OCI-LY7 (cell line): ENCODE data around the gene RNF13. TPM values are rescaled to one million over a fixed set of nuclear protein-coding genes. Genes with fewer than 3 reads are reported as not detected.

Source experiments
- BruUV-seq: library from RNA; stranded (reverse); fragments of 400-500 nt; replicated peaks from 2 replicates; lab custom pipeline; 2021; lab: Mats Ljungman, UMichigan
- CTCF ChIA-PET: fragments of 300-600 bp; sonication (Branson Sonifier 250); formaldehyde crosslinking; loops from one replicate; lab custom pipeline; 2022; ENCODE audit warnings: antibody characterized with exemption; ENCODE audit not compliant: unreplicated experiment; lab: Charles Lee
- POLR2A ChIA-PET: fragments of 300-600 bp; sonication (Branson Sonifier 250); formaldehyde crosslinking; loops from one replicate; lab custom pipeline; 2022; ENCODE audit warnings: antibody characterized with exemption; lab: Charles Lee
- DNase-seq: peaks from one replicate; pipeline ENCODE4 v3.0.0-alpha.2; 2015; ENCODE audit warnings: low spot score
- H2AFZ ChIP-seq: fragments of 200-600 bp; sonication (generic), shearing (Covaris generic); 2 replicates; pipeline ENCODE4 v1.6.1; 2014; ENCODE audit warnings: mild to moderate bottlenecking, antibody characterized with exemption, low read length, moderate library complexity
- H3K27ac ChIP-seq: fragments of 200-600 bp; sonication (generic); 2 replicates; pipeline ENCODE4 v1.5.1; 2014; ENCODE audit warnings: mixed run types, low read depth, mild to moderate bottlenecking, moderate library complexity, low read length, inconsistent platforms; ENCODE audit not compliant: poor library complexity, severe bottlenecking
- H3K36me3 ChIP-seq: fragments of 200-600 bp; sonication (generic); 2 replicates; pipeline ENCODE4 v1.6.1; 2014; ENCODE audit warnings: mild to moderate bottlenecking, antibody characterized with exemption, low read length, moderate library complexity, mixed read lengths; ENCODE audit not compliant: insufficient read depth
- H3K4me1 ChIP-seq: fragments of 200-600 bp; sonication (generic); 2 replicates; pipeline ENCODE4 v1.5.1; 2014; ENCODE audit warnings: mild to moderate bottlenecking, low read length; ENCODE audit not compliant: insufficient read depth, poor library complexity, severe bottlenecking
- H3K4me2 ChIP-seq: fragments of 200-600 bp; sonication (generic); 2 replicates; pipeline ENCODE4 v1.6.1; 2014; ENCODE audit warnings: mild to moderate bottlenecking, low read length
- H3K4me3 ChIP-seq: fragments of 200-600 bp; sonication (generic); 2 replicates; pipeline ENCODE4 v1.5.1; 2014; ENCODE audit warnings: mild to moderate bottlenecking, low read depth, low read length; ENCODE audit not compliant: poor library complexity, severe bottlenecking
- H3K79me2 ChIP-seq: fragments of 200-600 bp; sonication (generic); 2 replicates; pipeline ENCODE4 v1.6.1; 2016; ENCODE audit warnings: low read depth, mild to moderate bottlenecking, low read length, moderate library complexity, mixed read lengths; ENCODE audit not compliant: insufficient read depth
- H3K9me2 ChIP-seq: fragments of 200-600 bp; sonication (generic); 2 replicates; pipeline ENCODE4 v1.6.1; 2016; ENCODE audit warnings: mild to moderate bottlenecking, low read length, mixed read lengths; ENCODE audit not compliant: insufficient read depth
- H3K9me3 ChIP-seq: fragments of 200-600 bp; sonication (generic); 2 replicates; pipeline ENCODE4 v1.6.1; 2014; ENCODE audit warnings: mild to moderate bottlenecking, mixed run types, low read length, mixed read lengths
- H4K20me1 ChIP-seq: fragments of 200-600 bp; sonication (generic); 2 replicates; pipeline ENCODE4 v1.6.1; 2014; ENCODE audit warnings: mild to moderate bottlenecking, antibody characterized with exemption, low read length, moderate library complexity, mixed read lengths; ENCODE audit not compliant: insufficient read depth
- EZH2phosphoT487 ChIP-seq: fragments of 200-600 bp; sonication (generic); IDR thresholded peaks from 2 replicates; pipeline ENCODE4 v1.6.1; 2018; ENCODE audit warnings: low read depth, borderline replicate concordance, mild to moderate bottlenecking, mixed run types, antibody characterized with exemption, low read length, moderate library complexity, mixed read lengths
- intact Hi-C: fragments of 100-400 bp; cut with micrococcal nuclease; formaldehyde crosslinking; loops from one replicate; pipeline ENCODE4 v1.10.0; 2022; ENCODE audit not compliant: unreplicated experiment
- total RNA-seq, 2 experiments: library from RNA; depleted of rRNA in 1 of 2; stranded (reverse); fragments of >200 nt in 1 of 2; shearing (Covaris generic) in 1 of 2; gene quantifications; 2 replicates each; pipeline ENCODE4 v1.2.3, GENCODE V29; 2014 to 2022
- TF ChIP-seq, protein P1 (sequence below): fragments of 200-600 bp; sonication (generic); conservative IDR thresholded peaks from 2 replicates; pipeline ENCODE4 v1.5.1; 2014; ENCODE audit warnings: mild to moderate bottlenecking, antibody characterized with exemption, low read length, moderate library complexity, mixed read lengths

RNF13 gene
- total RNA-seq, 2 experiments from 2014 or later = 26.2 to 37.3 TPM

GRCh38 chr3:149800693-149801092 is 12.3 kb upstream of the RNF13 start:
- Histone ChIP-seq H3K4me3 (no peak overlapping the region), H3K9me3 (no peaks in the 10 kb centered on the region), H3K79me2 (no peaks in the 10 kb centered on the region), H3K4me1 (no peaks in the 10 kb centered on the region), H3K36me3 (no peaks in the 10 kb centered on the region), H3K27ac (no peak overlapping the region), H3K9me2 (no peaks in the 10 kb centered on the region), H2AFZ (no peak overlapping the region), H4K20me1 (no peaks in the 10 kb centered on the region), H3K4me2 (no peak overlapping the region)
- POLR2A ChIA-PET = interaction anchor here (0.7 kb wide), 1 partner anchor 19 kb away, joined by 3 read pairs; no protein-coding TSS in a partner anchor
- BruUV-seq = no TSS peak
- intact Hi-C loops = no loop called here
- no peak for DNase-seq
- TF ChIP-seq EZH2phosphoT487 = no peak
- TF ChIP-seq, protein P1, sequence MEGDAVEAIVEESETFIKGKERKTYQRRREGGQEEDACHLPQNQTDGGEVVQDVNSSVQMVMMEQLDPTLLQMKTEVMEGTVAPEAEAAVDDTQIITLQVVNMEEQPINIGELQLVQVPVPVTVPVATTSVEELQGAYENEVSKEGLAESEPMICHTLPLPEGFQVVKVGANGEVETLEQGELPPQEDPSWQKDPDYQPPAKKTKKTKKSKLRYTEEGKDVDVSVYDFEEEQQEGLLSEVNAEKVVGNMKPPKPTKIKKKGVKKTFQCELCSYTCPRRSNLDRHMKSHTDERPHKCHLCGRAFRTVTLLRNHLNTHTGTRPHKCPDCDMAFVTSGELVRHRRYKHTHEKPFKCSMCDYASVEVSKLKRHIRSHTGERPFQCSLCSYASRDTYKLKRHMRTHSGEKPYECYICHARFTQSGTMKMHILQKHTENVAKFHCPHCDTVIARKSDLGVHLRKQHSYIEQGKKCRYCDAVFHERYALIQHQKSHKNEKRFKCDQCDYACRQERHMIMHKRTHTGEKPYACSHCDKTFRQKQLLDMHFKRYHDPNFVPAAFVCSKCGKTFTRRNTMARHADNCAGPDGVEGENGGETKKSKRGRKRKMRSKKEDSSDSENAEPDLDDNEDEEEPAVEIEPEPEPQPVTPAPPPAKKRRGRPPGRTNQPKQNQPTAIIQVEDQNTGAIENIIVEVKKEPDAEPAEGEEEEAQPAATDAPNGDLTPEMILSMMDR = no peak
- CTCF ChIA-PET = no interaction called here

DNA sequence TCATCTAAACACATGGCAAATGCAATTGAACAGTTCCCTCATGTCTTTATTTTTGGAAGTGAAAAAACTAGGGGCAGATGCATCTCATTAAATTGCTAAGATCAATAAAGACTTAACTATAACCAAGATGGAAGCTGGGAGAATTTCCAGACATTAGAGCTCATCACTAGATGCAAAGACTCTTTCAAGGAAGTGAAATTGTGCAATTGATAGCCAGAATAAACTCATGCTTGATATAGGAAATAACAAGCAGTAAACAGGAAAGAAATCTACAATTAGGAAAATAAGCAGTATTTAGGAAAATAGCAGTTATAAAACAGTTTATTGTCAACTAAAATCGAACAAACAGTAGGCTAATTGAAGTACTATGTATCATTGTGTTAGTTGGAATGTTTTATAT is 11.8 kb upstream of the RNF13 start:
- Histone ChIP-seq H4K20me1 (no peaks in the 10 kb centered on the region), H3K4me3 (no peak overlapping the region), H3K4me2 (no peak overlapping the region), H3K9me3 (no peaks in the 10 kb centered on the region), H3K36me3 (no peaks in the 10 kb centered on the region), H2AFZ (no peak overlapping the region), H3K9me2 (no peaks in the 10 kb centered on the region), H3K27ac (no peak overlapping the region), H3K4me1 (no peaks in the 10 kb centered on the region), H3K79me2 (no peaks in the 10 kb centered on the region)
- DNase-seq = no peak
- ChIA-PET POLR2A (interaction anchor here (0.7 kb wide), 2 partner anchors 18 to 19 kb away, joined by 3 read pairs; no protein-coding TSS in a partner anchor), CTCF (no interaction called here)
- intact Hi-C loops = no loop called here
- TF ChIP-seq, protein P1 = no peak
- TF ChIP-seq EZH2phosphoT487 = no peak
- BruUV-seq = no TSS peak

DNA sequence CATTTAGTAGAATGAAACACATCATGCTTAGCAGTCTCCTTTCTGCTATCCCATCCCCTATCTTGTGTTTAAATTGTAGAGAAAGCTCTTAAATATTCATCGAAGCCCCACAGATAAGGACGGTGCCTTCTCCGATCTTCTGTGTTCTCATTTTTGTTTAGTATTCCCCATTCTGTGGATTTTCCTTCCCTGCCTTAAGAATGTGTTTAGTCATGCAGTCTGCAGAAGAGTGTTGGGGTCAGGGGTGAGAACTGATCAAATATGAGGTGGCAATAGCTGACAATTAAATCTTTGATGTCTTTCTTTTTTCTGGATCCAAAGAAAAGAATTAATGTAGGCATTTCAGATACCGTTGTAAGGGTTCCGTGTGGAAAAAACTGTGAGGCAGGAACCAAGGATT is 11.4 kb upstream of the RNF13 start:
- CTCF ChIA-PET = no interaction called here
- Histone ChIP-seq H3K79me2 (no peaks in the 10 kb centered on the region), H3K4me2 (no peak overlapping the region), H3K4me1 (no peaks in the 10 kb centered on the region), H3K27ac (no peak overlapping the region), H3K9me3 (no peaks in the 10 kb centered on the region), H4K20me1 (no peaks in the 10 kb centered on the region), H3K4me3 (no peak overlapping the region), H3K36me3 (no peaks in the 10 kb centered on the region), H3K9me2 (no peaks in the 10 kb centered on the region), H2AFZ (no peak overlapping the region)
- no peak for DNase-seq
- POLR2A ChIA-PET = interaction anchor here (0.7 kb wide), 1 partner anchor 19 kb away, joined by 3 read pairs; no protein-coding TSS in a partner anchor
- intact Hi-C loops = no loop called here
- no peak for TF ChIP-seq EZH2phosphoT487
- TF ChIP-seq, protein P1 = no peak
- BruUV-seq = no TSS peak
